ENCODE data around the gene C17orf75.
"Not testable (repeated sequence)": the region's sequence is repeated elsewhere in the genome, so short reads cannot be mapped to it uniquely, and the experiment has no call there.

Gene C17orf75

GRCh38 chr17:32357615-32358014 is 15.6 kb upstream of the C17orf75 start:
- Histone ChIP-seq H3K4me1 (ENCODE audit: control insufficient read depth, insufficient read depth, low read length, poor library complexity, severe bottlenecking) (peaks cover 9% of the 10 kb centered on the region), H3K27ac (ENCODE audit: low read depth, low read length, severe bottlenecking) (no peak overlapping the region), H3K36me3 (ENCODE audit: control insufficient read depth, insufficient read depth, low read length) (peaks cover 93% of the 10 kb centered on the region), H3K4me3 (ENCODE audit: extremely low read depth, insufficient read depth, low read length, poor library complexity, severe bottlenecking) (no peak overlapping the region), H3K9me3 (ENCODE audit: control insufficient read depth, low read length) (no peaks in the 10 kb centered on the region)
- WGBS, 2 experiments (ENCODE audit: insufficient coverage in 2 of 2) = 95 to 97% methylated on average over 6 to 7 of the region's 8 CpGs

- H3K36me3 ChIP-seq (ENCODE audit: control insufficient read depth, insufficient read depth, low read length) = peaks cover 94% of the 10 kb centered on the region
- no peaks in the 10 kb centered on the region for H3K9me3 ChIP-seq (ENCODE audit: control insufficient read depth, low read length)
- no peak overlapping the region for H3K4me3 ChIP-seq (ENCODE audit: extremely low read depth, insufficient read depth, low read length, poor library complexity, severe bottlenecking)
- 96 to 97% methylated on average over 4 of the region's 5 CpGs for WGBS, 2 experiments (ENCODE audit: insufficient coverage in 2 of 2)
- H3K27ac ChIP-seq (ENCODE audit: low read depth, low read length, severe bottlenecking) = peak overlapping the region; percentile 23
- peaks cover 14% of the 10 kb centered on the region for H3K4me1 ChIP-seq (ENCODE audit: control insufficient read depth, insufficient read depth, low read length, poor library complexity, severe bottlenecking)
Measured at GRCh38 chr17:32356750-32357149, 14.8 kb upstream of the C17orf75 start.

GRCh38 chr17:32356378-32356743 is 14.4 kb upstream of the C17orf75 start:
- Histone ChIP-seq H3K27ac (ENCODE audit: low read depth, low read length, severe bottlenecking) (no peak overlapping the region), H3K9me3 (ENCODE audit: control insufficient read depth, low read length) (no peaks in the 10 kb centered on the region), H3K4me3 (ENCODE audit: extremely low read depth, insufficient read depth, low read length, poor library complexity, severe bottlenecking) (no peak overlapping the region), H3K36me3 (ENCODE audit: control insufficient read depth, insufficient read depth, low read length) (peaks cover 95% of the 10 kb centered on the region), H3K4me1 (ENCODE audit: control insufficient read depth, insufficient read depth, low read length, poor library complexity, severe bottlenecking) (peaks cover 14% of the 10 kb centered on the region)
- WGBS, 2 experiments (ENCODE audit: insufficient coverage in 2 of 2) = 100% methylated on average over 1 of the region's 3 CpGs; no CpG with 5 or more reads in 1 of the 2 experiments

GRCh38 chr17:32355649-32356377 is 13.8 kb upstream of the C17orf75 start:
- Histone ChIP-seq H3K27ac (ENCODE audit: low read depth, low read length, severe bottlenecking) (no peak overlapping the region), H3K4me3 (ENCODE audit: extremely low read depth, insufficient read depth, low read length, poor library complexity, severe bottlenecking) (no peak overlapping the region), H3K4me1 (ENCODE audit: control insufficient read depth, insufficient read depth, low read length, poor library complexity, severe bottlenecking) (peaks cover 14% of the 10 kb centered on the region), H3K9me3 (ENCODE audit: control insufficient read depth, low read length) (no peaks in the 10 kb centered on the region), H3K36me3 (ENCODE audit: control insufficient read depth, insufficient read depth, low read length) (peaks cover 89% of the 10 kb centered on the region)
- 94 to 97% methylated on average over 5 of the region's 6 CpGs for WGBS, 2 experiments (ENCODE audit: insufficient coverage in 2 of 2)

- Histone ChIP-seq H3K36me3 (ENCODE audit: control insufficient read depth, insufficient read depth, low read length) (peaks cover 59% of the 10 kb centered on the region), H3K4me1 (ENCODE audit: control insufficient read depth, insufficient read depth, low read length, poor library complexity, severe bottlenecking) (peaks cover 14% of the 10 kb centered on the region), H3K4me3 (ENCODE audit: extremely low read depth, insufficient read depth, low read length, poor library complexity, severe bottlenecking) (peak overlapping the region; percentile 95)
- not testable (repeated sequence) for H3K27ac ChIP-seq (ENCODE audit: low read depth, low read length, severe bottlenecking); H3K9me3 ChIP-seq (ENCODE audit: control insufficient read depth, low read length)
- 94 to 95% methylated on average over 8 to 9 of the region's 9 CpGs for WGBS, 2 experiments (ENCODE audit: insufficient coverage in 2 of 2)
Measured at GRCh38 chr17:32352734-32353133, 10.8 kb upstream of the C17orf75 start.

GRCh38 chr17:32350666-32351418 is 8.9 kb upstream of the C17orf75 start:
- Histone ChIP-seq H3K4me3 (ENCODE audit: extremely low read depth, insufficient read depth, low read length, poor library complexity, severe bottlenecking) (peak overlapping the region; percentile 95), H3K9me3 (ENCODE audit: control insufficient read depth, low read length) (no peaks in the 10 kb centered on the region), H3K27ac (ENCODE audit: low read depth, low read length, severe bottlenecking) (peak overlapping the region; percentile 99), H3K36me3 (ENCODE audit: control insufficient read depth, insufficient read depth, low read length) (peaks cover 42% of the 10 kb centered on the region), H3K4me1 (ENCODE audit: control insufficient read depth, insufficient read depth, low read length, poor library complexity, severe bottlenecking) (peaks cover 11% of the 10 kb centered on the region)
- 0% methylated on average over 5 to 6 of the region's 20 CpGs for WGBS, 2 experiments (ENCODE audit: insufficient coverage in 2 of 2)

GRCh38 chr17:32349854-32350665 is 8.1 kb upstream of the C17orf75 start, which contains the start of gene ZNF207:
Gene ZNF207, plus strand, starts transcription at chr17:32350157. Its CDS starts 129 bp downstream, at chr17:32350286.
- H3K9me3 ChIP-seq (ENCODE audit: control insufficient read depth, low read length) = no peaks in the 10 kb centered on the region
- peak within 1 kb of the TSS; percentile 99 for H3K27ac ChIP-seq (ENCODE audit: low read depth, low read length, severe bottlenecking)
- H3K4me1 ChIP-seq (ENCODE audit: control insufficient read depth, insufficient read depth, low read length, poor library complexity, severe bottlenecking) = peaks cover 11% of the 10 kb centered on the region
- H3K36me3 ChIP-seq (ENCODE audit: control insufficient read depth, insufficient read depth, low read length) = peaks cover 34% of the 10 kb centered on the region
- peak within 1 kb of the TSS; percentile 95 for H3K4me3 ChIP-seq (ENCODE audit: extremely low read depth, insufficient read depth, low read length, poor library complexity, severe bottlenecking)
- 0 to 1% methylated on average over 31 to 32 of the region's 47 CpGs for WGBS, 2 experiments (ENCODE audit: insufficient coverage in 2 of 2)

- Histone ChIP-seq H3K36me3 (ENCODE audit: control insufficient read depth, insufficient read depth, low read length) (peaks cover 28% of the 10 kb centered on the region), H3K4me1 (ENCODE audit: control insufficient read depth, insufficient read depth, low read length, poor library complexity, severe bottlenecking) (peaks cover 10% of the 10 kb centered on the region), H3K9me3 (ENCODE audit: control insufficient read depth, low read length) (no peaks in the 10 kb centered on the region), H3K27ac (ENCODE audit: low read depth, low read length, severe bottlenecking) (peak overlapping the region; percentile 99), H3K4me3 (ENCODE audit: extremely low read depth, insufficient read depth, low read length, poor library complexity, severe bottlenecking) (peak overlapping the region; percentile 95)
- WGBS, 2 experiments (ENCODE audit: insufficient coverage in 2 of 2) = 50 to 52% methylated on average over 13 to 14 of the region's 15 CpGs
Measured at GRCh38 chr17:32349503-32349853, 7.5 kb upstream of the C17orf75 start.

- Histone ChIP-seq H3K27ac (ENCODE audit: low read depth, low read length, severe bottlenecking) (no peak overlapping the region), H3K9me3 (ENCODE audit: control insufficient read depth, low read length) (no peaks in the 10 kb centered on the region), H3K36me3 (ENCODE audit: control insufficient read depth, insufficient read depth, low read length) (peaks cover 18% of the 10 kb centered on the region), H3K4me1 (ENCODE audit: control insufficient read depth, insufficient read depth, low read length, poor library complexity, severe bottlenecking) (peaks cover 8% of the 10 kb centered on the region), H3K4me3 (ENCODE audit: extremely low read depth, insufficient read depth, low read length, poor library complexity, severe bottlenecking) (no peak overlapping the region)
- WGBS, 2 experiments (ENCODE audit: insufficient coverage in 2 of 2) = 100% methylated on average over 1 of the region's 2 CpGs; no CpG with 5 or more reads in 1 of the 2 experiments
Measured at GRCh38 chr17:32348483-32348800, 6.5 kb upstream of the C17orf75 start.

GRCh38 chr17:32345951-32346600 is 4.1 kb upstream of the C17orf75 start:
- no peak overlapping the region for H3K27ac ChIP-seq (ENCODE audit: low read depth, low read length, severe bottlenecking)
- H3K4me3 ChIP-seq (ENCODE audit: extremely low read depth, insufficient read depth, low read length, poor library complexity, severe bottlenecking) = no peak overlapping the region
- no peaks in the 10 kb centered on the region for H3K4me1 ChIP-seq (ENCODE audit: control insufficient read depth, insufficient read depth, low read length, poor library complexity, severe bottlenecking)
- WGBS, 2 experiments (ENCODE audit: insufficient coverage in 2 of 2) = 90 to 91% methylated on average over 10 to 11 of the region's 11 CpGs
- H3K9me3 ChIP-seq (ENCODE audit: control insufficient read depth, low read length) = no peaks in the 10 kb centered on the region
- no peaks in the 10 kb centered on the region for H3K36me3 ChIP-seq (ENCODE audit: control insufficient read depth, insufficient read depth, low read length)

Data from mesodermal cell (in vitro differentiated cells).